ENCODE results near the gene OASL.
A peak's percentile ranks its signal among the peaks of the same experiment; 100 is the strongest.

The OASL gene

DNA sequence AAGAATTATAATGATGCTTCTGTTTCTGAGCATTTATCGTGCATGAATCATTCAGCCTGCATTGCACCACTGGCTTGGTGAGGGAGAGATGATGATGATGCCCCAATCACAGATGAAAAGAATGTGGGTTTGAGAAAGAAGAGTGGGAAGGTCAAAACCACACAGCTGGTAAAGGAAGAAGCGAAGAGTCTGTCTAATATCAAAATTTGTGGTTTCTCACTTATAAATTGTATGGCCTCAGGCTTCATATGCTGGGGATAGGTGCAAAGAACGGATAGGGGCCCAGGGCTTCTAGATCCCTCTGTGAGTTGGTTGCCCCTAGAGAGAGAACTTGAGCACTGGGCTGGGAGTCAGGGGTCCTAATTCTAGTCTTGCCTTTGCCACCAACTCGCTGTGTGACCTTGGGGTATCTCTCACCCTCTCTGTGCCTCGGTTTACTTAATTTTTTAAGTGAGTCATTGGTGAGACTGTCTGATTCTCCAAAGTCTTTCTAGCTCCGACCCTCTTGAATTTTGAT, 2.2 kb downstream of the OASL start:
- Histone ChIP-seq H3K27ac (peak overlapping the region in 1 of 11 experiments; percentile 27; a peak in 3 of 22 replicates), H3K9me3 (replicated peaks in 1 of 11) (no peaks in the 10 kb centered on the region), H3K27me3 (no peaks in the 10 kb centered on the region; a peak in 1 of 22 replicates), H3K4me2 (peak overlapping the region; percentile 27 to 77 (median 51)), H3K4me3 (no peak overlapping the region), H4K20me1 (no peaks in the 10 kb centered on the region), H3K4me1 (peaks cover 27 to 69% (median 50%) of the 10 kb centered on the region in 10 experiments), H3K36me3 (no peaks in the 10 kb centered on the region), H3K9ac (no peak overlapping the region)
- TF ChIP-seq Cebpa-rat (IDR thresholded peaks at IDR 0.05) = peak in 3 of 11 experiments; percentile 14 to 21 (median 20); a peak in 3 of 22 replicates

DNA sequence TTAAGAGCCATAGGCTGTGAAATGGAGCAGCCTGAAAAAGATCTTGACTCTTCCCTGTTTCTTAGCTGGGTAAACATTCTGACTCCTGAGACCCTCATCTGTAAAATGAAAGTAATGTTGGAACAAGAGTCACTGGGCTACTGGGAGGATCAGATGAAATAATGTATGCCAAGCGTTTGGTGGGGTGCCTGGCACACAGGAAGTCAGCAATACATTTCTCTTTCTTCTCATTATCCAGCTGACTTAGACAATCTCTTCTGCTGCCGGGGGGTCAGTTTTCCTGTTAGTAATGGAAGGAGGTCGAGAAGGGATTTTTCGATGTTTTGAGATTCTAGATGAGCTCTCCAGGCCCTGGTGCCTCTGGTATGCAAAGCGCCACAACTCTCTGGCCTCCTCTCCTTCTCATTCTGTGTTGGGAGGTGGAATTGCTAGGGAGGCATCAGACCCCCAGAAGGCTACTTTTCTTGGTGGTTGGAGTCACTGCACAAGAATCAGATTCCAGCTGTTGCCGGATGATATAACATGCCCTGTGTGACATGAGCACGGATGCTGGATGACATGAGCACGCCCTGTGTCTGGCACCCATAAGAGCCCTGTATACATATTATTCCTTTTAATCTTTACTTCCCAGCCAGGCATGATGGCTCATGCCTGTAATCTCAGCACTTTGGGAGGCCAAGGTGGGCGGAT, 4.3 kb downstream of the OASL start:
- Histone ChIP-seq H3K9ac (peak overlapping the region in 2 of 11 experiments; percentile 22 to 37; a peak in 2 of 22 replicates), H3K36me3 (no peaks in the 10 kb centered on the region), H3K27ac (peak overlapping the region in 3 of 11 experiments; percentile 23 to 53 (median 47); a peak in 4 of 22 replicates), H3K4me3 (no peak overlapping the region), H3K27me3 (no peaks in the 10 kb centered on the region; a peak in 1 of 22 replicates), H3K4me1 (peaks cover 27 to 69% (median 50%) of the 10 kb centered on the region in 10 experiments), H4K20me1 (no peaks in the 10 kb centered on the region), H3K4me2 (peak overlapping the region in 8 of 11 experiments; percentile 11 to 78 (median 57); a peak in 11 of 22 replicates), H3K9me3 (replicated peaks in 1 of 11) (no peaks in the 10 kb centered on the region)
- TF ChIP-seq Cebpa-rat (IDR thresholded peaks at IDR 0.05) = no peak

DNA sequence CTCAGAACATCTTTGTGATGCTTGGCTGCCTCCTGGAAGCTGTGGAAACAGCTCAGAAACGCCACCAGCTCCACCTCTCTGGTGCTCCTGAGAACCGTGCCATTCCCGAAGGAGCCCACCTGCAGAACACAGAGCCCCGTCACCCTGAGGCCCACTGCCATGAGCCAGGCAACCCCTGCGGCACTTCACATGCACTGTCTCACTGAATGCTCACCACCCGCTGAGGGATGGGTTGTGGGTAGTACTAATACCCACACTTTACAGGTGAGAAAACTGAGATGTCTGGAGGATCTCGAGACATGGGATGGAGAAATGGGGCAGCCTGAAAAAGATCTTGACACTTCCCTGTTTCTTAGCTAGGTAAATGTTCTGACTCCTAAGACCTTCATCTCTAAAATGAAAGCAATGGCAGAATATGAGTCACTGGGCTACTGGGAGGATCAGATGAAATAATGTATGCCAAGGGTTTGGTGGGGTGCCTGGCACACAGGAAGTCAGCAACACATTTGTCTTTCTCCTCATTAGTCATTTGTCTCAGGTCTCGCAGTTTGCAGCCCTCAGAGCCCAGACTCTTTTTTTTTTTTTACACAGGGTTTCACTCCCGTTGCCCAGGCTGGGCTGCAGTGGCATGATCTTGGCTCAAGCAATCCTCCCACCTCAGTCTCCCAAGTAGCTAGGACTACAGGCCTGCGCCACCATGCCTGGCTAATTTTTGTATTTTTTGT, 5.3 kb downstream of the OASL start:
- Histone ChIP-seq H3K27ac (peak overlapping the region in 3 of 11 experiments; percentile 23 to 53 (median 47); a peak in 4 of 22 replicates), H4K20me1 (no peaks in the 10 kb centered on the region), H3K4me2 (peak overlapping the region in 9 of 11 experiments; percentile 11 to 78 (median 56); a peak in 14 of 22 replicates), H3K4me1 (peaks cover 21 to 59% (median 43%) of the 10 kb centered on the region in 10 experiments), H3K36me3 (no peaks in the 10 kb centered on the region), H3K9ac (peak overlapping the region in 2 of 11 experiments; percentile 22 to 37; a peak in 2 of 22 replicates), H3K27me3 (no peaks in the 10 kb centered on the region; a peak in 1 of 22 replicates), H3K9me3 (replicated peaks in 1 of 11) (no peaks in the 10 kb centered on the region), H3K4me3 (no peak overlapping the region)
- no peak for TF ChIP-seq Cebpa-rat (IDR thresholded peaks at IDR 0.05)

DNA sequence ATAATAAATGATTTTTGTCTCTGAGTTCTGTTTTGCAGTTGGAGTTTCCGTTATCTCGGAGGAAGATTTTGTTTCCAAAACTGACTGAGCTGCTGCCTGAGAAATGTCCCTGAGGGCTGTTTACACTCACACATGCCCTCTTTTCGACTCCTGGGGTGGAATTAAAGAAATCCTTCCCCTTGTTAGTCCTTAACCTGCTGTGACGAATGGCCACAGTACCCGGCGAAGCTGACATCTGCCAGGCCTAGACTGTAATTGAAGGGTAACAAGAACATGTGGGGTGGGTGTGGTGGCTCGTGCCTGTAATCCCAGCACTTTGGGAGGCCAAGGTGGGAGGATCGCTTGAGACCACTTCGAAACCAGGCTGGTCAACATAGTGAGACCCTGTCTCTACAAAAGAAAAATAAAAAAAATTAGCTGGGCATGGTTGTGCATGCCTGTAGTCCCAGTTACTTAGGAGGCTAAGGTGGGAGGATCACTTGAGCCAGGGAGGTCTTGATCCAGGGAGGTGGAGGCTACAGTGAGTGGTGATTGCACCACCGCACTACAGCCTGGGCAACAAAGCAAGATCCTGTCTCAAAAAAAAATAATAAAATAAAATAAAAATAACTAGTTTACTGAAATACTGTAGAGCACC, 8.4 kb downstream of the OASL start:
- Histone ChIP-seq H3K27me3 (no peaks in the 10 kb centered on the region), H3K4me3 (no peak overlapping the region), H3K4me2 (no peak overlapping the region), H3K9ac (no peak overlapping the region), H3K4me1 (peaks cover 2 to 59% (median 29%) of the 10 kb centered on the region in 10 experiments; a peak in 16 of 20 replicates), H3K36me3 (no peaks in the 10 kb centered on the region), H3K27ac (no peak overlapping the region), H4K20me1 (no peaks in the 10 kb centered on the region), H3K9me3 (replicated peaks in 1 of 11) (peaks cover 0 to 16% (median 0%) of the 10 kb centered on the region in 11 experiments; a peak in 3 of 22 replicates)
- TF ChIP-seq Cebpa-rat (IDR thresholded peaks at IDR 0.05) = no peak

DNA sequence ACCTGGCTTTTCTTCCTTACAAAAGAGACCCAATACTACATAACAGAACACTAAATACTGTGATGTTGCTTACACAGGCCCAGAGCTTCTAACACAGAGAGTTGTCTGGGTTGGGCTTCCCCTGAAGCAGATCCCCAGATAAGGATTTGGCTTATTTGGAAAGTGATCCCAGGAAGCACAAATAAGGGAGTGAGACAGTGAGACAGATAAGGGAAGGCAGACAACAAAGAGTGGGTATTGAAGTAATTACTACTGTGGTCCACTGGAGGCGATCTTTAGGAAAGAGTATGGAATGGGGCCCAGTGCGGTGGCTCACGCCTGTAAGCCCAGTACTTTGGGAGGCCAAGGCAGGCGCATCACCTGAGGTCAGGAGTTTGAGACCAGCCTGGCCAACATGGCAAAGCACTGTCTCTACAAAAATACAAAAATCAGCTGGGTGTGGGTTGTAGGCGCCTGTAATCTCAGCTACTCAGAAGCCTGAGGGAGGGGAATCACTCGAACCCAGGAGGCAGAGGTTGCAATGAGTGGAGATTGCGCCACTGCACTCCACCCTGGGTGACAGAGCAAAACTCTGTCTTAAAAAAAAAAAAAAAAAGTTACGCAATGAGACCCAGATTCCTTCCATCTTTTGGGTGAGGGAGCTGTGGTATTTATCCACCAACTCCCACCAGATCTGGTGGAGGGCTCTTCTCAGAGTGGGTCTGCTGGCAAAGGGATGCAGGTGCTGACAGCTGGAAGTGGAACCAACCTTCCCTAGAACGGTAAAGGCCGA, 12.6 kb downstream of the OASL start:
- H3K9me3 ChIP-seq (replicated peaks in 1 of 11) = peaks cover 0 to 19% (median 0%) of the 10 kb centered on the region in 11 experiments; a peak in 5 of 22 replicates
- peak overlapping the region in 5 of 11 experiments; percentile 5 to 53 (median 41); a peak in 10 of 22 replicates for H3K27ac ChIP-seq
- H4K20me1 ChIP-seq = no peaks in the 10 kb centered on the region
- no peak overlapping the region for H3K9ac ChIP-seq
- no peaks in the 10 kb centered on the region for H3K27me3 ChIP-seq
- no peaks in the 10 kb centered on the region for H3K36me3 ChIP-seq
- H3K4me3 ChIP-seq = no peak overlapping the region
- H3K4me1 ChIP-seq = peaks cover 0 to 44% (median 19%) of the 10 kb centered on the region in 10 experiments; a peak in 15 of 20 replicates
- peak overlapping the region in 6 of 11 experiments; percentile 15 to 64 (median 46); a peak in 11 of 22 replicates for H3K4me2 ChIP-seq
- peak in 10 of 11 experiments; percentile 40 to 91 (median 82); a peak in 16 of 22 replicates for TF ChIP-seq Cebpa-rat (IDR thresholded peaks at IDR 0.05)

DNA sequence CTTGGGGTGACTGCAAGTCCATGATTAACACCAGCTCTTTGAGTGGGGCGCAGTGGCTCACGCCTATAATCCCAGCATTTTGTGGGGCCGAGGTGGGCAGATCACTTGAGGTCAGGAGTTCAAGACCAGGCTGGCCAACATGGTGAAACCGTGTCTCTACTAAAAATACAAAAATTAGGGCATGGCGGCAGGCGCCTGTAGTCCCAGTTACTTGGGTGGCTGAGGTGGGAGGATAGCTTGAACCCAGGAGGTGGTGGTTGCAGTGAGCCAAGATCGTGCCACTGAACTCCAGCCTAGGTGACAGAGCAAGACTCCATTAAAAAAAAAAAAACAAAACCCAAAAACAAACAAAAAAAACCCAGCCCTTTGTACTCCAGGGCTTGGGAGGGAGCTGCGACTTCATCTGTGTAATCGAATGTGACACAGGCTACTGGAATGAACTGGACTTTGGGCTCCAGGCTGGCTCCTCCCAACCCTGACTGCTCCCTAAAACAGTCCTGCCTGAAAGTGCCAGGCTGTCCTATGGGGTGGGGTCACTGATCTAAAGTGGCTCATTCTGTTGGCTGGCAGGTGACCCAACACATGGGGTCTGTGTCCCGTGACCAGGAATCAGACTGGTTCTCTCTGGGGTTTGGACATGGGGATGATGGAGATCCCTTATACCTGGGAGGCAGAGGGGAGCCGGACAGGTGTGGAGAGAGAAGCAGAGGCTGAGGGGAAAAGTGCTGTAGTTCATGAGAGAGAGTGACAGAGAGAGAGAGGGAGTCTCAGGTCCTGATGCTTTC, 13.4 kb downstream of the OASL start:
- Histone ChIP-seq H4K20me1 (no peaks in the 10 kb centered on the region), H3K4me2 (peak overlapping the region in 6 of 11 experiments; percentile 2 to 64 (median 46); a peak in 5 of 22 replicates), H3K9me3 (replicated peaks in 1 of 11) (peaks cover 0 to 19% (median 0%) of the 10 kb centered on the region in 11 experiments; a peak in 5 of 22 replicates), H3K36me3 (no peaks in the 10 kb centered on the region), H3K27me3 (no peaks in the 10 kb centered on the region), H3K9ac (no peak overlapping the region), H3K4me3 (no peak overlapping the region), H3K27ac (peak overlapping the region in 7 of 11 experiments; percentile 12 to 55 (median 40); a peak in 11 of 22 replicates), H3K4me1 (peaks cover 0 to 44% (median 19%) of the 10 kb centered on the region in 10 experiments; a peak in 15 of 20 replicates)
- TF ChIP-seq Cebpa-rat (IDR thresholded peaks at IDR 0.05) = no peak

DNA sequence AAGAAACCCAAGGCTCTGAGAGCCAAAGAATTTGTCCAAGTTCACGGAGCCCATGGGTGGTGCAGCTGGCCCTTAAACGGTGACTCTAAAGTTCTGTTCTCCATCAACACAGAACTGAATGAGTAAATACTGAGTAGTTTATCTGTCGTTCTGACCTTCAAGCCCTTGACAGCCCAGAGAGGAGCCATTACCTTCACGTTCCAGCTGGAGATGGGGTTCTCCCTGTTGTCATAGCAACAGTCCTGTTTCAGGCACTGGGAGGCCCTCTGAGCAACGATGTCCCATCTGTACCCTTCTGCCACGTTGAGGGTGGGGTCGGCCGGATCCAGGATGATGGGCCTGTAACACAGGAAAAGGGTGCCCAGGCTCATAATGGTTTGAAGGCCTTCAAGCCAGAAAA, 15.2 kb downstream of the OASL start:
- Histone ChIP-seq H3K36me3 (no peaks in the 10 kb centered on the region), H3K9me3 (replicated peaks in 1 of 11) (peaks cover 0 to 19% (median 0%) of the 10 kb centered on the region in 11 experiments; a peak in 5 of 22 replicates), H3K27ac (peak overlapping the region in 4 of 11 experiments; percentile 23 to 49 (median 32); a peak in 3 of 22 replicates), H4K20me1 (no peaks in the 10 kb centered on the region), H3K9ac (no peak overlapping the region), H3K4me2 (peak overlapping the region in 1 of 11 experiments; percentile 30; a peak in 1 of 22 replicates), H3K4me3 (no peak overlapping the region), H3K4me1 (peaks cover 0 to 44% (median 19%) of the 10 kb centered on the region in 10 experiments; a peak in 15 of 20 replicates), H3K27me3 (no peaks in the 10 kb centered on the region)
- TF ChIP-seq Cebpa-rat (IDR thresholded peaks at IDR 0.05) = no peak

Measured in BLaER1 treated with 17β-estradiol and CSF1 and Interleukin-3, amounts not matched to agents 10 nM and 100 nM (cell line).